GM19463 (cell line): ENCODE measurements around the gene RPS24.
"Not testable (repeated sequence)": the region's sequence is repeated elsewhere in the genome, so short reads cannot be mapped to it uniquely, and the experiment has no call there.

ENCODE experiments used
- ATAC-seq: cut with Tn5 transposase; IDR thresholded peaks from one replicate; pipeline ENCODE4 v1.9.1; 2021; ENCODE audit warnings: mild to moderate bottlenecking, moderate library complexity; ENCODE audit not compliant: unreplicated experiment

The RPS24 gene

DNA sequence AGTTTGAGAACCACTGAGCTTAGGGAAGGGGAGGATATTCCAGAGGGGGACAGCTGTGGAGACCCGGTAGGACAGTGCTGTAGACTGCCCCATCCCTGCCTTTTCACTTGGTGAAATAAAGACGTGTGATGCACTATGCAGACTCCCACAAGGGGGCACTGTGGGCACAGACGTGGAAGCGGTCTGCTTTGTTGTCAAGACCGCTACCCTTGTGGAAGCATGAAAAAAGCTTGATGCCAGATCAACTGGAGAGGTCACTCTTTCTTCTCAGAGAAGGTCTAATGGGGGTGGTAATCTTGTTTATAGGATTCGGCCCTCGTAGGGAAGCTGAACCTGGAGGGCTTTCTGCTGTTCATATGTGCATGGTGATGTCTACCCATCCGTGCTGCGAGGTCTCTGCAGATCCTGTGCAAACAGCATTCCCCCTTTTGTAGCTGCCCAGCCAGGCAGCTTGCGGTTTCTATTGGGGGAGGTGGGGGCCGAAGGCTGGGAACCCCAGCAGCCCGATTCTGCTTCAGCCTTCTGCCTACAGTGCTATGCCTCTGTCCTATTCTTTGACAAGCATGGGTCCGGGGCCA, 13.7 kb downstream of the RPS24 start:
- ATAC-seq, result no peak

DNA sequence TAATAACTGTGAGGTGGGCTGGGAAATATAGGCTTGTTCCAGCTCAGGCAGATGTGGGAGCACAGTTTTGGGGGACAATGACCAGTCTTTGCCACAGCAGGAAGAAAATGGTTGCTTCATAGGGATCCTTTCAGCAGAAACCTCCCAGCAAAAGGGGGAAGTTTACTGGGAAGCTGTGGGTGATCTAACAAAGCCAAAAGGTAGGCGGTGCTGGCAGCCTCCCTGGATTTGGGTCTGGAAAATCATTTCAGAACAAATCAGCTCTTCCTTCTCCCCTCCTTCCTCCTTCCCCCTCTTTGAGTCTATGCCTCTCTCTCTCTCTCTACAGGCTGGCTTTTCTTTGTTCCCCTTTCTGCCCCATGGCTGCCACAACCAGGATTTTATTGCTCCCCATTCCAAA, 16.2 kb downstream of the RPS24 start:
- no peak for ATAC-seq

DNA sequence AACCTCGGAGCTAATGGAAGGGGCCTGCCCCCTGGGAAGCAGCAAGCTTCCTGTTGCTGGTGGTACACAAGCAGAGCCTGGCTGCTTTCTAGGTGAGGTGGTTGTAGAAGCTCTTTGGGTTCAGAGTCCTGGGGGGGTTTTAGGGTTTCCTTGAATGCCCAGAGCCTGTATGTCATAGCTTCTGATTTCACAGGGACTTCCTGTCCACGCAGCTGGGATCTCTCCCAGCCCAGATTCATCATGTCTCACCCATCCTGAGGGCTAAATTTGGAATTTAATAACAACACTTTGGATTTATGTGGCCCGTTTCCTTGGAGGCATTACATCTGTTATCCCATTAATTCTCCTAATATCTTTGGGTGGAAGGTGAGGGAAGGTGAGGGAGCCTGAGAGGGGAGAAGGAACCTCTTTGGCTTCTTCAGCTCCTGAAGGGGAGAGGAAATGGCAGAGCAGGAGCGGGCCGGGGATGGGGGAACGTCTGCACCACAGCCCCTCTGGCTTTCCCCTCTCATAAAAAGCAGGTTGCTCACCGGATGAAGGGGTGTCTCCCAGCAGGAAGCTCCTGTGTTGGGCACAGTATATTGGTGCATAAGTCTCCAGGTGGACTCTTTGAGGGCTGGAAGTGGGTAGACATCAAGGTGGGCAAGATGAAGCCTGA, 19.7 kb downstream of the RPS24 start:
- ATAC-seq, result no peak

DNA sequence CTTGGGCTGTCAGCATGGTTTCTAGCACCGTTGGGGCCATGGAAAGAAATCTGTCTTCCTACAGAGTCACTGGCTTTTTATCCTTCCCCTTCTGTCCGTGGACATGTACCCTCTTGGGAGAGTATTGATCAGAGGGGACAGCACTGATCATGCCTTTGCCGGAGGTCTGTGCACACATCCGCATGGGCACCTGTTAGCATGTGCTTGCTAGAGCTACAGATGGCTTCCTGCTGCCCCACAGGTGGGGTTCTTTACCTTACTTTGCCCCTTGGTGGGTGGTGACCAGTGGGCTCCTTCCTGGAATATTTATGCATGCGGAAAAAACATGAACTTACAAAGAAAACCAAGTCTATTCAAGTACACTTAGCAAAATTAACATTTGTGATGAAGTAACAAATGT, 24.9 kb downstream of the RPS24 start:
- ATAC-seq, result no peak

DNA sequence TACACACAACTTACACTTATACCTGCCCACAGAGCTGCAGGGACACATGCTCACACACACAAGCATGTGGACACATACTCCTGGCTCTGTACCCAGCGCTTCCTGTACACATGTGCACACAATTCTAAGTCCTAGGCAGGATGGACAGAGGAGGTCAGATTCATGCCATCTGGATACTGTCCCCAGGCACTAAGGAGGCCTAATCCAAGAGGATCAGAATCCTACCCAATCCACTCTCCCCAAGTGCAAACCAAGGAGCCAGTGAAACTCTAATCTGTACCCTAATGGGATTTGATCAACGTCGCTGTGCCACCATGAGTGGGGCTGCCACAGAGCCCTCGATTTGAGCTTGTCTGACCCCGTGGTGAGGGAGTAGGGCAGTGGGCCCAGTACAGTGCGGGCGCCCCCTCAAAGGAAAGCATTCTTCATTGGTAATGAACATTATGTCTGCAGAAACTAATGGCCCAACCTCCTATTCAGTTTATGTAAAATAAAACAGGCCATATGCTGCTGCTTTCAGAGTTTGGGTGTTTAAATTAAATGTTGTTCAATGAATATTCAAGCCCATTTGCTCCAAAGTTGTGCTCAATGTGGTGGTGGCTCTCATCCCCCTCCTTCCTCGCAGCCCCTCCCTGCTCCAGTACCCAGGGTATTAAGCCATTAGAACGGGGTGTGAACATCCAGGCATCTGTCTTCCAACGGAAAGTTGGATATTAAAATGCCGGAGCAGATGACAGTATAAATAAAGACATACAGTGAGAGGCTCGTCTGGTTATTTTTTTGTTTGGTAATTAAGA, 26.4 kb downstream of the RPS24 start:
- ATAC-seq, result no peak

DNA sequence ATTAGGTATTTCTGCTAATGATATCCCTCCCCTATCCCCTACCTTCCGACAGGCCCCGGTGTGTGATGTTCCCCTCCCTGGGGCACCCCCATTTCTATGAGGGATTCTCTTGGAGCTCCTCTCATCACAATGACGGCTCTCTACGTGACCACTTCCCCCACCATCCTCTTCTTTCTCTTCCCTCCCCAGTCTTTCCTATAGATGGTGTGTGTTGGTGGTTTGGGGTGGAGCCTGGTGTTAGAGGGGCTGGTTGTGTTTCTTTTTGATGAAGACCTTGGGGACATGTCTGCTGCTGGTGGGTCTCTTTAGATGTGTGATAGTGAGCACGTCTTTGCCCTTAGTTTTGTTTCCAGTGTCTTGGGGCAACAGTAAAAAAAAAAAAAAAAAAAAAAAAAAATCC, 28.6 kb downstream of the RPS24 start:
- no peak for ATAC-seq

DNA sequence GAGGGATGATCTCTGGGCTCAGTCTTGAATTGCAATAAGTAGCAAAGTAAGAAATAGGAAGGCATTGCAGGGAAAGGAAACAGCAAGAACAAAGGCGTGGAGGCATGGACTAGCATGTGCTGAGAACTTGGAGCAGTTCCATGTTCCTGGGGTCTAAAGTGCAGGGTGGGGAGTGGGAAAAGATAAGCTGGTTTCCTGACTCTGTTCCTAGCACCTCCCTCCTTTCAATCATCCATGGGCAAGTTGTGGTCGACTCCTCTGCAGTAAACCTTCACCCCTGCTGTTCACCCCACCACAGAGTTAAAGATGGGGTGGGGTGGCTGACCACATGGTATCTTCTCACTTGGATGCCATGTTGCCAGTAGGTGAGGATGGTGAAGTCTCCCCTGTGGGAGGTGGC, 29.6 kb downstream of the RPS24 start:
- no peak for ATAC-seq

DNA sequence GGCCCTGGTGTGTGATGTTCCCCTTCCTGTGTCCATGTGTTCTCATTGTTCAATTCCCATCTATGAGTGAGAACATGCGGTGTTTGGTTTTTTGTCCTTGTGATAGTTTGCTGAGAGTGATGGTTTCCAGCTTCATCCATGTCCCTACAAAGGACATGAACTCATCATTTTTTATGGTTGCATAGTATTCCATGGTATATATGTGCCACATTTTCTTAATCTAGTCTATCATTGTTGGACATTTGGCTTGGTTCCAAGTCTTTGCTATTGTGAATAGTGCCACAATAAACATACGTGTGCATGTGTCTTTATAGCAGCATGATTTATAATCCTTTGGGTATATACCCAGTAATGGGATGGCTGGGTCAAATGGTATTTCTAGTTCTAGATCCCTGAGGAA, 31.3 kb downstream of the RPS24 start:
- ATAC-seq, result not testable (repeated sequence)

DNA sequence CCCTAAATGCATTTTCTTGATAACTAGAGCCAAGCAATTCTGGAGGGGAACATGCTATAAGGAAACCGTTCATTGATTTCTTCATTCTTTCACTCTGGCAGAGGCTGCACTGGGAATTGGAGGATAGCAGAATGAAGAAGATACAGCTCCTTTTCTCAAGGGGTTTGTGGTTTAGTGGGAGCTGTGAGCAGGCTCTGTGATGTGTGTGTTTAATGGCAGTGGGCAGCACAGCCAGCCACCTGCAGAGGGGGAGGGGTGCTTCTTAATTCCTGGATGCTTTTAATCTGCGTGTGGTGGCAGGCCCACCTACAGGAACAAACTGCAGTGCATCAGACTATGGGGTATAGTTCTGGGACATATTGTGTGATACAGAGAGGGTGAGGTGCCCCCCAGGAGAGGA, 31.9 kb downstream of the RPS24 start:
- ATAC-seq, result no peak

DNA sequence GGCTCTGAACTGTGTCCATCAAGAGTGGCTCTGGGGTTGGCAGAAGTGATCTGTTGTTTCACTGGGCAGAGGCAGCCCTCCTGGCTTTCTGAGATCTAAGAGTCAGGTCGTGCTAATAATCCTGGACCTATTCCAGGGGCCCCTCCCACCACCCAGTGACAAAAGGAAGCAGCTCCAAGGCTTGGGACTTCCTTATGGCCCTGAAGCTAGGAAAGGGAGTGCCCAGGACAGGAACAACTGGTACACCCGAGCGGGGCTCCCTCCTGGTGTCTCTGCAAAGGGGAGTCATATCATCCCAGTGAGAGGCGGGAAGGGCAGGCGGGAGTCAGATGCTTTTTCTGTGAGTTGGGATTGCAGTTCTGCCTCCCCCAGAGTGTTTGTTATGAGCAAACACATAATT, 32.3 kb downstream of the RPS24 start:
- no peak for ATAC-seq

DNA sequence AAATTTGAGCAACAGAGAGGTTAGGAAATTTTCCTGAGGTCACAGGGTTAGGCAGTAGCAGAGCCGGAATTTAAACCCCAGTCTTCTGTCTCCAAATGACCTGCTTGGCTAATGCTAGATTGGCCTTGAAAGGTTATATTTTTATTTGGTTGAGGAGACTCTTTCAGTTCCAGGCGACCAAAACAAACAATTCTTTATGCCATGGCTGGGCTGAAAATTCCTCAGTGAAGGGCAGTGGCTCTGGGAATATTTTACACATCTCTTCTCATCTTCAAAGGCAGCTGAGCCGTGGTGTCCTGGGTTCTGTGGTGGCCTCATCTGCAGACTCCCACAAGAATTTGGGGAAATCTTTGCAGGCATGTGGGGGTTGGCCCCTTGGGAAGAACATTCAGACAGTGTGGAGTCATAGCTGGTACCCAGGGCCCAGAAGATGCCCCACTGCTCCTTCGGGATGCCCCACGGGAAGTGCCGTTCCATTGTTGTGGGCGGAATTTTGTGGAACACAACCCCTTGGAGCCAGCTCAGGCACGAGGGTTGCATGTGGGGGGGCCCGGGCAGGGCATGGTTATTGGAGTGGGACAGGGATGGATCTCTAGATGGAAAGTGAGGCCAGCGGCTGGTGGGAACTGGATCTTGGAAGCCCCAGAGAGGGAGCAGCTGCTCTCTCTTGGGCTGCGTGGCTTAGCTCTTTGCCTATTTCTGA, 33.2 kb downstream of the RPS24 start:
- no peak for ATAC-seq

DNA sequence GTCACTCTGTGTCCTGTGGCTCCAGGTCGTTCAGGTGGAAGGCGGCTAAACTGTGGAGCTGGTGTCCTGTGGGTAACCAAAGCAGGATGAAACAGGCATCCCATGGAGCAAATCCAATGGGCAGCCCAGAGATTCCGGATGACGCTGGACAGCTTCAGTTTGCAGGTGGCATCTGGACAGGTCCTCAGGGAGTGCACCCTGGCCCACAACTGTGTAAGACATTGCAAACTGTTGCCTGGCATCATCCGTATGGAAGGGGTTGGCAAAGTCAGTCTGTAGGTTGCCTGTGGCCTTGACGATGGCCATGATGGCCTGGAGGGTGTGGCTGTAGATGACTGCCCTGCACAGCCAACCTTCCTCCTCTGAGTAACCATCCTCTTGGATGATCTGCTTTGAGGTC, 35.5 kb downstream of the RPS24 start:
- no peak for ATAC-seq

DNA sequence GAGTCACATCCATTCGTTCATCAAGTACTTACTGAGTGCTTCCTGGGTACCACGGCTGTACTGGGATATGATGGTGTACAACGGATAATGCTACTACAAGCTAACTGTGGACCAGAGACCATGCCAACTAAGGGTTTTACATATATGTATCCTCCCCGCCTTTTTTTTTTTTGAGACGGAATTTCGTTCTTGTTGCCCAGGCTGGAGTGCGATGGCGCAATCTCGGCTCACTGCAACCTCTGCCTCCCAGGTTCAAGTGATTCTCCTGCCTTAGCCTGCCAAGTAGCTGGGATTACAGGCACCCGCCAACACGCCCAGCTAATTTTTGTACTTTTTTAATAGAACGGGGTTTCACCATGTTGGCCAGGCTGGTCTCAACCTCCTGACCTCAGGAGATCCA, 36.4 kb downstream of the RPS24 start:
- not testable (repeated sequence) for ATAC-seq

DNA sequence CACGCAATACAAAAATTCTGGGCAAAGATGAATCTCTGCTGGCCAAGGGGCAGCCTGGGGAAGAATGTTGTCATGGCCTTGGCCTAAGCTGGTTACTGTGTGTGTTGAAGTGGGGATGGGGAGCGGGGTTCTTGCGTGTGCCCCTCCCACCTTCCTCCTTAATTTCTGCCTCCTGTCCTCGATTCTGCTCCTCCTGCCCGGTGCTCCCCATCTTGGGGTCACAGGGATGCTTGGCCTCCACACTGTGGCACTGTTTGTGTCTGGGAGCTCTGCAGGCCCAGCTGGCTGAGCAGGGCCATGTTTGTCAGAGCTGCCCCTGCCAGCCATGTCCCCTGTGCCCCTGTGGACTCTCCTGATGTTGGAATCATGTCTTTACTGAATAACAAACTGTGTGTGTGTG, 37.1 kb downstream of the RPS24 start:
- no peak for ATAC-seq

DNA sequence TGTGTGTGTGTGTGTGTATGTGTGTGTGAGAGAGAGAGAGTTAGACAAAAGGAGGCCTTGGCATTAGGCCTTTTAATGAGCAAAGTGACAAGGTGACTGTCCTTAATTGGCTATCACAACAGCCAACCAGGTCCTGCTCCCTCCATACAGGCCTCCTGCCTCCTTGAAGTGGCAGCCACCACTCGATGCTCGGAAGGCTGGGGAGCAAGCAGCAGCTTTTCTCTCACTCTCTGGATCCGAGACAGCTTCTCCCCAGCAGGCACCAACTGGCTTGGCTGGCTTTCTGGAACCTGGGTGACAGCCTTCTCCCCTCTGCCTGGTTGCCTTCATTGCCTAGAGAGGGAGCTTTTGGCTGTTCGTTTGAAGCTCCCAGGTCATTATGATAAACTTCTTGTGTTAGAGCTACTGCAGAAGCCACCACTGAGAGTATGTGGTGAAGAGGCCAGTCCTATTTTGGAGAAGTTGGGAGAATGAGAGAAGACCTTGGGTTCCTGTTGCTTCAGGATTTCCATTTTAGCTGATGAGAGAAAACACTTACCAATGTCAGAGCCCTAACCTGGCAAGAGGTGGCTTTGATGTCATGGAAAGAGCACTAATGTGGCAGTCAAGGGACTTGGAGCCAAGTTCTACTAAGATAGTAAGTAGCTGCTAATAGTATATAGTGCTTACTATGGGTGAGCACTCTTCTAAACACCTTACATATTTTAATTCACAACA, 37.6 kb downstream of the RPS24 start:
- no peak for ATAC-seq

DNA sequence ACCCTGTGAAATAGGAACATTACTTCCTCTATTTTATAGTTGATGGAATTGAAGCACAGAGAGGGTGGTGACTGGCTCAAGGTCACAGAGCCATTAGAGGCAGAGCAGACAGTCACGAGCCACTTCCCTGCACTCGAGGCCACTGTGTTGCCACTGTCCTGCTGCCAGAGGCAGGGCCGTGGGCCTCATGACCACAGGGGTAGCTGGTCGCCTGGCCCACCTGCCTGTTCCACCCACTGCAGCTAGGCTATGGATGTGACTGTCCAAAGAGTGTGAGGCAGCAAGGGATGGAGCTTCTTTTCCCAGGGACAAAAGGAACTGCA, 38.2 kb downstream of the RPS24 start:
- no peak for ATAC-seq

DNA sequence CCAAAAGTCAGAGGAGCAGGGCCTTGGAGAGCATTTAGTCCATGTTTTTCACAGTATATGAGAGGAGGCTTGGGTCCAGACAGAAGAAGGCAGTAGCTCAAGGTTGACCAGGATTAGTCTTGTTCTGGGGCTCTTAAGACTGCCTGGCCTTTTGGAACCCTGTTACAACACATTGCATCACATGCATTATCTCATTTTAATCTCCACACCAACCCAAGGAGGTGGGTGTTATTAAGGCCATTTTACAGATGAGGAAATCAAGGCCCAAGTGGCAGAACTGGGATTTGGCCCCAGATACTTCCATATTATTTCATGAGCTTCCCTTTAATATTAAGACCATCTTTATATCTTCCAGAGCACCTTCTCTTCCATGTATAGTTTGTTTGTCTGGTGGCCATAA, 38.8 kb downstream of the RPS24 start:
- ATAC-seq, result no peak

DNA sequence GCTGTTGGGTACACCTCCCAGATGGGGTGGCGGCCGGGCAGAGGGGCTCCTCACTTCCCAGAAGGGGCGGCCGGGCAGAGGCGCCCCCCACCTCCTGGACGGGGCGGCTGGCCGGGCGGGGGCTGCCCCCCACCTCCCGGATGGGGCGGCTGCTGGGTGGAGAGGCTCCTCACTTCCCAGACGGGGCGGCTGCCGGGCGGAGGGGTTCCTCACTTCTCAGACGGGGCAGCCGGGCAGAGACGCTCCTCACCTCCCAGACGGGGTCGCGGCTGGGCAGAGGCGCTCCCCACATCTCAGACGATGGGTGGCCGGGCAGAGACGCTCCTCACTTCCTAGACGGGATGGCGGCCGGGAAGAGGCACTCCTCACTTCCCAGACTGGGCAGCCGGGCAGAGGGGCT, 42.1 kb downstream of the RPS24 start:
- ATAC-seq, result not testable (repeated sequence)

DNA sequence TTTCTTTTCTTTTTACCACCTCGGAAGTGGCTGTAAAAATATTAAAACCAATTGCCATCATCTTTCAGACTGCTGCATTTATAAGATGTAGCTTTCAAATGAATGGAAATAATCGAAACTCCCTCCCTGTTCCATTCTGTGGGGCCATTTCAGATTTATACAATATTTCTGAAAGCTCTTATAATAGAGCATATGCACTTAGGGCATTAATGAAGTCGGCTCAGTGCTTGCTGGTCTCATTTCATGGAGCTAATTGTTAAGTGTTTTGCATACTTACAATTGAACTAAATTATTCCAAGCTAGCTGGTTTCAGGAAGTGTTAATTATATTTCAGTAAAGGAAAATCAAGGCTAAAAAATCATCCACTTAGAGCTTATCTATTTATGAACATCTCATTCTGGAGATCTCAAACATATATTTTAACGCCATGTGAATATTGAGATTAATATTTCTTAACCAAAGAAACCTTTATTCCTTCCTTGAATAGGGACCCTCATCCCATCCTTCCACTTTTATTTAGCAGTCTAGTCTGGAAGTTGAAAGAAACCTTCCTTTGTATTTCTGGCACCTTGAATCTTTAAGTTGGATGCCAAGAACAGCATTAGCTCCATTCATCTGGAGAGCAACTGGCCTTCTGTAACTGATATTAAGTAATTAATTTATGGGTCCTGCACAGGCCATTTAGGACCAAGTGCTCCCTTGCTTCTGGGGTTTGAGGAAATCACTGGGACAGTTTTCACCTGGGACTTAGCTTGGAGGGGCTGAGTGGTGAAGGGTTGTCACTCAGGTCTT, 45.1 kb downstream of the RPS24 start:
- no peak for ATAC-seq

DNA sequence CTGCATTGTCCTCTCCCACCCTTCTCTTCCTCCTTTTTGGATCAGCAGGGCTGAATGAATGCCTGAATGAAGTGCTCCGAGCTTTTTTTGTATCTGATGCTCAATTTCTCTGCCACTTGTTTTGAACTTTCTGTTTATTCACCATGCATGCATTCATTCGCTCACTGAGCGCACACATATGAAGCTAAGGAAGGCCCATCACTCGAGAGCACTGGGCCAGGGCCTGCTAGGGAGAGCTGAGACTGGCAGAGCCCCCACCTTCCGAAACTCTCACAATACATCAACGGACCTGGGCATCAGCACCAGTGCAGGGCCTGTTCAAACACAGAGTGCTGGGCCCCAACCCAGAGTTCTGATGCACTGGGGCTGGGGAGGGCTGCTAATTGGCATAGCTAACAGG, 45.7 kb downstream of the RPS24 start:
- no peak for ATAC-seq
